HepG2 (cell line): ENCODE results near the gene GLYATL3. TPM values are rescaled to one million over a fixed set of nuclear protein-coding genes. Genes with fewer than 3 reads are reported as not detected.

Experiments used
- ARNT ChIP-seq: fragments of 450-650 bp; IDR thresholded peaks from 2 replicates; pipeline ENCODE4 v1.6.1; 2017
- BHLHE40 ChIP-seq: IDR thresholded peaks from 2 replicates; pipeline ENCODE4 v1.6.1; 2011; ENCODE audit warnings: low read length, improper control_type of control experiment
- CBFB ChIP-seq: sonication (generic); formaldehyde crosslinking; IDR thresholded peaks from 2 replicates; pipeline ENCODE4 v1.4.0; 2020; ENCODE audit warnings: missing genetic modification reagents
- HOXA5 ChIP-seq: sonication (generic); formaldehyde crosslinking; IDR thresholded peaks from 2 replicates; pipeline ENCODE4 v1.4.0; 2020; ENCODE audit warnings: missing genetic modification reagents
- NFAT5 ChIP-seq: sonication (generic); formaldehyde crosslinking; IDR thresholded peaks from 2 replicates; pipeline ENCODE4 v1.4.0; 2020; ENCODE audit warnings: missing genetic modification reagents
- SUZ12 ChIP-seq: fragments of 150-350 bp; IDR thresholded peaks from 2 replicates; pipeline ENCODE4 v1.6.1; 2014; ENCODE audit warnings: low read depth, low read length
- ZFP41 ChIP-seq: sonication (generic); formaldehyde crosslinking; IDR thresholded peaks from 2 replicates; pipeline ENCODE4 v1.4.0; 2020; ENCODE audit warnings: mild to moderate bottlenecking, missing genetic modification reagents, borderline replicate concordance
- ZNF558 ChIP-seq: sonication (generic); formaldehyde crosslinking; IDR thresholded peaks from 2 replicates; pipeline ENCODE4 v1.9.0; 2022; ENCODE audit warnings: mild to moderate bottlenecking, missing genetic modification reagents, borderline replicate concordance
- ZNF609 ChIP-seq: sonication (generic); formaldehyde crosslinking; IDR thresholded peaks from 2 replicates; pipeline ENCODE4 v1.4.0; 2020; ENCODE audit warnings: mild to moderate bottlenecking, missing genetic modification reagents, borderline replicate concordance
- polyA plus RNA-seq, 8 experiments: library from polyadenylated mRNA; depleted of rRNA in 3 of 8; stranded (reverse) in 7 of 8; unstranded in 1 of 8; fragments of >200 nt; fragmentation: Illumina TruSeq in 4 of 8; extraction: Trizol in 4 of 8; gene quantifications; 2 replicates each; pipeline versions ENCODE4 v1.2.1 to v1.2.3, GENCODE V29; 2011 to 2016; ENCODE audit warnings: low read depth in 4 of 8, missing spikeins in 1 of 8, mixed read lengths in 1 of 8; ENCODE audit not compliant: insufficient read depth in 1 of 8
- total RNA-seq, 5 experiments: library from RNA; depleted of rRNA; stranded (reverse); fragments of >200 nt; fragmentation: Illumina TruSeq; extraction: Trizol; gene quantifications; 2 replicates each; pipeline ENCODE4 v1.2.3, GENCODE V29; 2016; ENCODE audit warnings: low read depth in 1 of 5
- TF ChIP-seq, protein P1 (sequence below), 2 experiments: fragments of 450-650 bp in 1 of 2; sonication (generic) in 1 of 2; formaldehyde crosslinking in 1 of 2; IDR thresholded peaks; 2 replicates each; pipeline versions ENCODE4 v1.6.1 to v1.8.0; 2016 to 2022; ENCODE audit warnings: antibody characterized with exemption in 1 of 2, mild to moderate bottlenecking in 1 of 2, missing genetic modification reagents in 1 of 2

Gene GLYATL3
- total and polyA plus RNA-seq, 2 of the 13 experiments (the other 11 are each of a cell fraction or from before 2014, with no cell fraction given) = 0.05 TPM; not detected in 1

DNA sequence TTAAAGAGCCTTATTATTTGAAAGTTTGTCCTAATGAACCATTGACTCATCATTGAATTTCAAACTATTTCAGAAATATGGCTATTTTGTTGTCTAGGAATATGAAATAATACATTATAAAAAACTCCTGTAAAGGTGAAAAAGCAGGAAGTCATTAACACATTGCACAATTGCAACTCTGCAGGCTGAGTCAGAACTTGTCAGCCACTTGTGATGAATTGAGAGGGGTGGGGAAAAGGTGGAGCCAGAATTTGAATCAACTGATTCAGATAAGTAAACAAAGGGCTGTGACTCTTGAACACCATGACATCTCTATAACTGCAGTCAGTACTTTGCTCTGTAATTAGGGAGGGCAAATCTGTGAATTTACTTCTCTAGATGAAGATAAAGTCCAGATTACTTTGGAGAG, 56.7 kb downstream of the GLYATL3 start (continued):
- TF ChIP-seq SUZ12 = no peak
- TF ChIP-seq, protein P1, sequence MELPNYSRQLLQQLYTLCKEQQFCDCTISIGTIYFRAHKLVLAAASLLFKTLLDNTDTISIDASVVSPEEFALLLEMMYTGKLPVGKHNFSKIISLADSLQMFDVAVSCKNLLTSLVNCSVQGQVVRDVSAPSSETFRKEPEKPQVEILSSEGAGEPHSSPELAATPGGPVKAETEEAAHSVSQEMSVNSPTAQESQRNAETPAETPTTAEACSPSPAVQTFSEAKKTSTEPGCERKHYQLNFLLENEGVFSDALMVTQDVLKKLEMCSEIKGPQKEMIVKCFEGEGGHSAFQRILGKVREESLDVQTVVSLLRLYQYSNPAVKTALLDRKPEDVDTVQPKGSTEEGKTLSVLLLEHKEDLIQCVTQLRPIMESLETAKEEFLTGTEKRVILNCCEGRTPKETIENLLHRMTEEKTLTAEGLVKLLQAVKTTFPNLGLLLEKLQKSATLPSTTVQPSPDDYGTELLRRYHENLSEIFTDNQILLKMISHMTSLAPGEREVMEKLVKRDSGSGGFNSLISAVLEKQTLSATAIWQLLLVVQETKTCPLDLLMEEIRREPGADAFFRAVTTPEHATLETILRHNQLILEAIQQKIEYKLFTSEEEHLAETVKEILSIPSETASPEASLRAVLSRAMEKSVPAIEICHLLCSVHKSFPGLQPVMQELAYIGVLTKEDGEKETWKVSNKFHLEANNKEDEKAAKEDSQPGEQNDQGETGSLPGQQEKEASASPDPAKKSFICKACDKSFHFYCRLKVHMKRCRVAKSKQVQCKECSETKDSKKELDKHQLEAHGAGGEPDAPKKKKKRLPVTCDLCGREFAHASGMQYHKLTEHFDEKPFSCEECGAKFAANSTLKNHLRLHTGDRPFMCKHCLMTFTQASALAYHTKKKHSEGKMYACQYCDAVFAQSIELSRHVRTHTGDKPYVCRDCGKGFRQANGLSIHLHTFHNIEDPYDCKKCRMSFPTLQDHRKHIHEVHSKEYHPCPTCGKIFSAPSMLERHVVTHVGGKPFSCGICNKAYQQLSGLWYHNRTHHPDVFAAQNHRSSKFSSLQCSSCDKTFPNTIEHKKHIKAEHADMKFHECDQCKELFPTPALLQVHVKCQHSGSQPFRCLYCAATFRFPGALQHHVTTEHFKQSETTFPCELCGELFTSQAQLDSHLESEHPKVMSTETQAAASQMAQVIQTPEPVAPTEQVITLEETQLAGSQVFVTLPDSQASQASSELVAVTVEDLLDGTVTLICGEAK (IDR thresholded peaks at IDR 0.05) = no peak
- TF ChIP-seq, protein P1 (CRISPR knock-in tag; IDR thresholded peaks at IDR 0.05) = no peak
- no peak for TF ChIP-seq BHLHE40
- peak; percentile 99 for TF ChIP-seq HOXA5 (CRISPR knock-in tag)
- no peak for TF ChIP-seq CBFB (CRISPR knock-in tag)
- no peak for TF ChIP-seq NFAT5 (CRISPR knock-in tag)
- no peak for TF ChIP-seq ZNF558 (CRISPR knock-in tag)
- no peak for TF ChIP-seq ARNT
- TF ChIP-seq ZFP41 (CRISPR knock-in tag) = no peak
- TF ChIP-seq ZNF609 = no peak; the same call in 1 of the 2 replicates
